GM21447 (cell line): ENCODE measurements around the gene INA.

Experiments used
- ATAC-seq: cut with Tn5 transposase; IDR thresholded peaks from one replicate; pipeline ENCODE4 v1.9.1; 2021; ENCODE audit not compliant: unreplicated experiment

Gene INA

DNA sequence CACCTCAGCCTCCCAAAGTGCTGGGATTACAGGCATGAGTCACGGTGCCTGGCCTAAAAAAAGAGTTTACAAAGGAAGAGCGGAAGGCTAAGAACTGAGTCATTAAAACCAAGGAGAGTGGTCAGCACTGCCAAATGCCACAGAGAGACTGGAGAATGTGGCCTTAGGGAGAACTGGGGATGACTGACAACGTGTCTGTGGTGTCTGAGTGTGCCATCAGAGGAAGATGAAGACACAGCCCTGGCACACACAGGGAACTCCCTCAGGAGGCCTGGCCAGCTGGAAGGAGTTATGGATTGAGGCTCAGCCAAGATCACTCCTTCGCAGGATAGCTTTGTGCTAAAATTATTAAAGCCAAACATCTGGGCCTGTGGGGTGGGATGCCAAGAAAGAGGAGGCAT lies 3.9 kb upstream of the INA start:
- ATAC-seq: no peak

DNA sequence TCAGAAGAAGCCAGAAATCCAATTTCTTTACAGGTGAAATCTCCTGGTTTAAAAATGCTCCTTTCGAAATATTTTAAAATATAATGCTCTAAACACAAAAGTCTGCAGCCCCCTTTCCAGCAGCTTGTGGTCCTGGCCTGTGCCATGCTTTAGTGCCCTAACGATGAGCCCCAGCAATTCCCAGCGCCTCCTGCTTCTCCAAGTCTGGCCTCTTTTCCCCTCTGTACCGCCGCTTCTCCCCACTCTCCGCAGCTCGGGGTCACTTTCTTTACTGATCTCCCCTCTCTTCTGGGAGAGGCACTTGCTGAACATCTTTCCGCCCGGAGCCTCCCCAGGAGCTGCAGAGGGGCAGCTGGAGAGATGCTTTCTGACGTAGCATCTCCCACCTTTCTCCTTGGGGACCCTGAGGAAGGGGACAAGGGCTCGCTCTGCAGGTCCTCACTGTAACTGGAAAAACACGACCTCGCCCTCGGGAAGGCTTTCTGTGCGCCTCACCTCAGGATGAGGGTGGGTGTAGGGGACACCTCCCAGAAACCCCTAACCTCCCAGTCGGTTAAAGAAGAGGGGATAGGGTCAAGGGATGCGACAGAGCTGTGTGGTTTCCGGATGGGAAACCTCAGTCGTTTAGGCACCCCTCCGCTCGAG lies 565 bp upstream of the INA start:
- no peak for ATAC-seq

DNA sequence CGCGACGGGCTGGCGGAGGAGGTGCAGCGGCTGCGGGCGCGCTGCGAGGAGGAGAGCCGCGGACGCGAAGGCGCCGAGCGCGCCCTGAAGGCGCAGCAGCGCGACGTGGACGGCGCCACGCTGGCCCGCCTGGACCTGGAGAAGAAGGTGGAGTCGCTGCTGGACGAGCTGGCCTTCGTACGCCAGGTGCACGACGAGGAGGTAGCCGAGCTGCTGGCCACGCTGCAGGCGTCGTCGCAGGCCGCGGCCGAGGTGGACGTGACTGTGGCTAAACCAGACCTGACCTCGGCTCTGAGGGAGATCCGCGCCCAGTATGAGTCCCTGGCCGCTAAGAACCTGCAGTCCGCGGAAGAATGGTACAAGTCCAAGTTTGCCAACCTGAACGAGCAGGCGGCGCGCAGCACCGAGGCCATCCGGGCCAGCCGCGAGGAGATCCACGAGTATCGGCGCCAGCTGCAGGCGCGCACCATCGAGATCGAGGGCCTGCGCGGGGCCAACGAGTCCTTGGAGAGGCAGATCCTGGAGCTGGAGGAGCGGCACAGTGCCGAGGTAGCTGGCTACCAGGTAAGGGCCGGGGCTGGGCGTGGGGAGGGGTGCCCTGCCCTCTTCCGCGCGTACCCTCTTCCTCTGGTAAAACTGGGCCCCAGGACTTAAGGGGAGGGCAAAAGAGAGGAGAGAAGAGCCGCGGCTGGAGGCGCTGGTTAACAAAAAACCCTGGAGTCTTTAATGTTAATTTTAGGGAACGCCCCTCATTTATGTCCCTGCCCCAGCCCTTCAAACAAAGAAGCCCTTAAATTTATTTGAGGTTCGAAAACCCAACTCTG lies 987 bp downstream of the INA start:
- ATAC-seq: no peak

GRCh38 chr10:103278537-103278823 lies 1.5 kb downstream of the INA start:
- no peak for ATAC-seq

- ATAC-seq: no peak
Measured at GRCh38 chr10:103278862-103279298, 1.9 kb downstream of the INA start.

DNA sequence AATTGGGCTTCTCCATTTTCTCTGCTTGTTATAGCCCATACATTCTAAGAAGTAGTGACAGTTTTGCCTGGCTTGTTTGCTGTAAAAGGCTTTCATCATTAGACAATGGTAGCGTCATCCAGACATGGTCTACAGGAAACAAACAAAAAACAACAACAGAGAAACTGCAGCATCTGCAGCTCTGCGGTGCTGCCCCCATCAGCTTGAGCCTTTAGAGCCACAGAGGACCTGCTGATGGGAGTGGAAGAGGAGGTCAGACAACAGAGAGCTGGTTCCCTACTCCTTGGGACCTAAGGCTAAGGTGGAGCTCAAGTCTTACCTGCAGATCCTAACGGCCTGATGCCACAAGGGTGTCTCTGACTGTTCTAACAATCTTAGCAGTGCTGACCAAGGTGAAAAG lies 3.1 kb downstream of the INA start:
- ATAC-seq: no peak

DNA sequence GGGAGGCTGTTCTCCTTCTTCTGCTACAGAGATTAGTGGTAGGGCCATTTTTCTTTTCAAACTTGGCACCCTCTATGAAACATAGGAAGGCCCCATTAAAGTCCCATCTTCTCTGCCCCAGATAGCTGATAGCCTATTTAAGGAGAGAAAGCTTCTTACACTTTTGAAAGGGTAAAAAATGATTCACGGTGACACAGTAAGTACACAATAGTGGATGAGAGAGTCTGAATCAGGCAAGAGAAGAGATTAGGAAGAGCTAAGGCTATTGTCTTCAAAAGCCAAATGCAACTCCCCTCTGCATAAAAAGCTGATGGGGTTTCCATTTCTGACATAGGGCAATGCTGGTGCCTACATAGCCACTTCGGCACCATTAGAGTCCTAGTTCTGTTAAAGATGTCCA lies 3.6 kb downstream of the INA start:
- ATAC-seq: no peak

DNA sequence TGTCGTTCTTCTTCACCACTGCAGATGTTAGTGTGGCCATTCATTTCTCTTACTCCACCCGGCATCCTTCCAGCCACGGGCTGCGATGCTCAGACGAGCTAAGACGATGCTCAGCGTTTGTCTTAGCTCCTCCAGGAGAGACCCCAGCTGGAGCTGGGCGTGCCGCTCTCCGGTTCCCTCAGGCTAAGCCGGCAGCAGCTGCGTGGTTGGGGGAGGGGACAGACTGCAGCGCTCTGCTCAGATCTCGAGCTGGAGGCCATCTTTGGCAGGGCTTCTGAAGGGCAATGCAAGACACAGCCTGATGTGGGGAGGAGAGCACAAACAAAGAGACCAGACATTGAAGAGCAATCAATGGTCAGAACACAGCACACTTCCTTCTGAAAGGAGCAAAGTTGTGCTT lies 4.8 kb downstream of the INA start:
- no peak for ATAC-seq

DNA sequence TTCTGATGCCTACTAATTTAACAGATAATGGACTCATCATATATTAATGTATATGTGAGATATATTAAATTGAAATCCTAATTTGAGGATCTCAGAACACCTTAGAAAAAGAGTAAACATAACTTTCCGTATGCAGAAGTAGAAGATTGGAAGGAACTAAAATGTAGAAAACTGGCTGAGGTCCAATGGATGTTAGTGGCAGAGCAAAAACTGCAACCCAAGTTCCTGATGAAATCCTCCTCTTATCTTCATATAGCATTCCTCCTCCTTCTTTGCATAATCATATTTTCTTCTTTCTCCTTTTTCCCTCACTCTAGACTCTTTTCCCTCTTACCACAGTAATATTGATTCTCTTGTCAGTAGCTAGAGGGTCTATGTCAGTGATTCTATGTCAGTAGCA lies 6.0 kb downstream of the INA start:
- ATAC-seq: no peak

GRCh38 chr10:103284170-103284569 lies 7.2 kb downstream of the INA start:
- no peak for ATAC-seq

GRCh38 chr10:103287992-103288391 lies 11.1 kb downstream of the INA start:
- no peak for ATAC-seq

- no peak for ATAC-seq
Measured at GRCh38 chr10:103291588-103291987, 14.7 kb downstream of the INA start.

GRCh38 chr10:103295374-103296015 lies 18.6 kb downstream of the INA start:
- no peak for ATAC-seq

- no peak for ATAC-seq
Measured at GRCh38 chr10:103307594-103307993, 30.7 kb downstream of the INA start.

GRCh38 chr10:103310197-103310596 lies 33.3 kb downstream of the INA start:
- ATAC-seq: no peak

DNA sequence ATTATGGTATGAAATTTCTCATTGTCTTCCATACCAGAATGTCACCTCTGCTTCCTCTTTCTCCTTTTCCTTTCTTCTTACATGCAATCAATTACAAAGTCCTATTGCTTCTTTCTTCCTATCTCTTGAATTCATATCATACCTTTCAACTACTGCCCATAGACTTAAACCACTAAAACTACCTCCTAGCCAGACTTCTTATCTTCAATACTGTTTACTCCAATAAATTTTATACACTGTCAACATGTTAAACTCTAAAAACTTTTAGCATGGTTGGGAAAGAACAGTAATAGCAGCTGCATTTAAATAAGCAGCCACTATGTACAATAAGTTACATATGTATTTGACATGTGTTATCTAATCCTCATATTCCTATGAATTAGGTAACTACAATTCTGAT lies 39.1 kb downstream of the INA start:
- no peak for ATAC-seq

- no peak for ATAC-seq
Measured at GRCh38 chr10:103327906-103328305, 51.0 kb downstream of the INA start.

DNA sequence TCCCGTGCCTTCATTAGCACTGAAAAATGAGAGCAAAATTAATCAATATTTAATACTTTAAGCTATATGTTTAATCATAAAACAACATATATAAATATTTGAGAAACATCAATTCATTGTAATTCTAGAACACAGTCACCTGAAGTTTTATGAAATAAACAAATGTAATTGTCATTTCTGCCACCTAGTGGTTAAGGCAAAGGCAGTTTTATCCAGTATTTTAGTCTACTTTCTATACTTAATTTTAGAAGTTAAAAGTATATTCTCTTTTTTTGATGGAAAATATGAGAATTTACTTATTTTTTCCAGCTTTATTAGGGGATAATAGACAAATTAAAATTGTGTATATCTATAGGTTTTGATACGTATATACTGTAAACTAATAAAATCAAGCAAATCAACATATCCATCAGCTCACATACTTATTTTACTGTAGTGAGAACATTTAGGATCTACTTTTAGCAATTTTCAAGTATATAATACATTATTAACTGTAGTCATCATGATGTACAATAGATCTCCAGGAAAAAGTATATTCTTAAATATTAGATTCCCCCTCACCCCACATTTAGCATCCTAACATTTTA lies 57.1 kb downstream of the INA start:
- no peak for ATAC-seq

DNA sequence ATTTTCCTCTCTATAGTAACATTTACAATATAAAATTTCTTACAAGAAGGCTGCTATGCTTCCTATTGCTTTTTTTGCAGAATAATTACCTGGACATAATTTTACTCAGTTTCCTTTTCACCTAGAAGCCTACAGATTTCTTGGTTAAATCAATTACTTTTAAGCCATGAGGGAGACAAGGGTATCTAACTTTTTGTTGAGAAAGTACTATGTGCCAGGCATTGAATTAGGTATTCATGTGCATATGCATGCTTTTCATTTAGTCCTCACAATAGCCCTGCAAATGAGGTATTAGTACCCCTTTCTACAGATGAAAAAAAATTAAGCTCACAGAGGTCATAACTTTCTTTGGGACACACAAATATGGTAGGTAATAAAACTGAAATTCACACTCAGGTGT lies 57.6 kb downstream of the INA start:
- ATAC-seq: no peak

- no peak for ATAC-seq
Measured at GRCh38 chr10:103336370-103336769, 59.4 kb downstream of the INA start.
